Smooth muscle cell (in vitro differentiated cells): Measurements from ENCODE around the gene OTOG. TPM values are rescaled to one million over a fixed set of nuclear protein-coding genes. Genes with fewer than 3 reads are reported as not detected.

Experiments
- DNase-seq: peaks from one replicate; lab custom pipeline; 2025; ENCODE audit not compliant: unreplicated experiment; lab: John Stamatoyannopoulos, UW
- H2AFZ ChIP-seq: fragments of 200-600 bp; sonication (generic); 2 replicates; pipeline ENCODE4 v1.6.0; 2016; ENCODE audit warnings: antibody characterized with exemption, low read depth, mild to moderate bottlenecking
- H3F3A ChIP-seq: fragments of 200-600 bp; sonication (generic); 2 replicates; pipeline ENCODE4 v1.6.0; 2017; ENCODE audit warnings: antibody characterized with exemption, low read depth
- H3K27ac ChIP-seq: fragments of 200-600 bp; sonication (generic); 2 replicates; pipeline ENCODE4 v1.5.1; 2016; ENCODE audit warnings: low read depth, mild to moderate bottlenecking
- H3K27me3 ChIP-seq: fragments of 200-600 bp; sonication (generic); 2 replicates; pipeline ENCODE4 v1.6.1; 2016; ENCODE audit warnings: low read depth, mild to moderate bottlenecking
- H3K36me3 ChIP-seq: fragments of 200-600 bp; sonication (generic); 2 replicates; pipeline ENCODE4 v1.5.1; 2016; ENCODE audit warnings: low read depth
- H3K4me1 ChIP-seq: fragments of 200-600 bp; sonication (generic); 2 replicates; pipeline ENCODE4 v1.5.1; 2016; ENCODE audit warnings: low read depth
- H3K4me2 ChIP-seq: fragments of 200-600 bp; sonication (generic); 2 replicates; pipeline ENCODE4 v1.6.0; 2016; ENCODE audit warnings: mild to moderate bottlenecking
- H3K4me3 ChIP-seq: fragments of 200-600 bp; sonication (generic); 2 replicates; pipeline ENCODE4 v1.5.1; 2016; ENCODE audit warnings: mild to moderate bottlenecking
- H3K79me2 ChIP-seq: fragments of 200-600 bp; sonication (generic); 2 replicates; pipeline ENCODE4 v1.6.0; 2016; ENCODE audit warnings: low read depth, mild to moderate bottlenecking
- H3K9ac ChIP-seq: fragments of 200-600 bp; sonication (generic); 2 replicates; pipeline ENCODE4 v1.6.0; 2016; ENCODE audit warnings: low read depth
- H3K9me3 ChIP-seq: fragments of 200-600 bp; sonication (generic); replicated peaks from 2 replicates; pipeline ENCODE4 v1.5.1; 2016; ENCODE audit warnings: low read depth
- H4K20me1 ChIP-seq: fragments of 200-600 bp; sonication (generic); 2 replicates; pipeline ENCODE4 v1.6.0; 2016; ENCODE audit warnings: low read depth
- WGBS: methylation state at CpG from one replicate; pipeline ENCODE4 v1.1.7; 2016; ENCODE audit warnings: low lambda C conversion rate; 5-methylcytosine and 5-hydroxymethylcytosine counted together
- polyA plus RNA-seq: library from polyadenylated mRNA; unstranded; fragments of >200 nt; fragmentation: Nextera tagmentation; extraction: Ambion mirVana; gene quantifications from 2 replicates; pipeline ENCODE4 v1.2.1, GENCODE V29; 2016
- total RNA-seq: library from RNA; depleted of rRNA; stranded (reverse); fragments of >200 nt; gene quantifications from 2 replicates; pipeline ENCODE4 v1.2.3, GENCODE V29; 2014
- TF ChIP-seq, protein P1 (sequence below): fragments of 200-600 bp; sonication (generic); IDR thresholded peaks from 2 replicates; pipeline ENCODE4 v1.5.1; 2017; ENCODE audit warnings: borderline replicate concordance, mild to moderate bottlenecking, antibody characterized with exemption; ENCODE audit not compliant: insufficient read depth, poor library complexity, severe bottlenecking

Gene OTOG
- total and polyA plus RNA-seq, 2 experiments from 2014 or later: not detected

DNA sequence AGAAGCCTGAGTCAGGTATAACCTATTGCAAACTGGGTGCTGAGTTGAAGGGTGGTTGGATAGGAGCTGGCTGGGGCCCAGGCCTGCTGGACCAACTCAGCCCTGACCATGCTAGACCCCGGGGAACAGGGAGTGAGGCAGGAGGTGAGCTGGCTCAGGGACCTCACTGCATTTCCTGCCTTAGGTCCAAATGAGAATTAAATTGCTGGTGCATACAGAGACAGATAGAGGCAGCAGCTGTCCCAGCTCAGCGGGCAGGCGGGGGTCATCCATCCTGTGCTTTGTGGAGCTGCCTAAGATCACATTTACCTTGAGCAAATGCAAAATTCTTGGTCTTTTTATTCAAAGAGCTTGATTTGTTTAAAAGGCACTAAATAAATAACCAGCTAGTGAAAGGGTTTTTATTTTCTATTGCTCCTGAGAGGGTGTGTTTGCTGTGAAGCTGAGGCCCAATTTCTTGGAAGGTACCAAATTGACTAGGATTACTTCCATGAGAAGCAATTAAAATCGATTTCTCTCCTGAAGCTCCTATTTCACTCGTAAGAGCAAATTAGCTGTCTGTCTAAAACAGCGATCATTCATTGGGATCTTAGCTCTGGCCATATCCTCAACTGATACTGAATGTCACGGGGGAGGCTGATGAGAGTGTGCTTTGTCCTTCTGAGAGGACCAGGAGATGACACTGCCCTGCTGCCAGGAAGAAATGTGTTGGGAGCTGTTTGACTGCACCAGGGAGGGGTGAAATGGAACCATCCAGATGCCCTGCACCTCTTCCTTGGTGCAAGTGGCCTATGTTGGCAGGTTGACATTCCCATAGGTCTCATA lies 27.8 kb upstream of the OTOG start:
- no peak overlapping the region for H3K9ac ChIP-seq
- TF ChIP-seq, protein P1, sequence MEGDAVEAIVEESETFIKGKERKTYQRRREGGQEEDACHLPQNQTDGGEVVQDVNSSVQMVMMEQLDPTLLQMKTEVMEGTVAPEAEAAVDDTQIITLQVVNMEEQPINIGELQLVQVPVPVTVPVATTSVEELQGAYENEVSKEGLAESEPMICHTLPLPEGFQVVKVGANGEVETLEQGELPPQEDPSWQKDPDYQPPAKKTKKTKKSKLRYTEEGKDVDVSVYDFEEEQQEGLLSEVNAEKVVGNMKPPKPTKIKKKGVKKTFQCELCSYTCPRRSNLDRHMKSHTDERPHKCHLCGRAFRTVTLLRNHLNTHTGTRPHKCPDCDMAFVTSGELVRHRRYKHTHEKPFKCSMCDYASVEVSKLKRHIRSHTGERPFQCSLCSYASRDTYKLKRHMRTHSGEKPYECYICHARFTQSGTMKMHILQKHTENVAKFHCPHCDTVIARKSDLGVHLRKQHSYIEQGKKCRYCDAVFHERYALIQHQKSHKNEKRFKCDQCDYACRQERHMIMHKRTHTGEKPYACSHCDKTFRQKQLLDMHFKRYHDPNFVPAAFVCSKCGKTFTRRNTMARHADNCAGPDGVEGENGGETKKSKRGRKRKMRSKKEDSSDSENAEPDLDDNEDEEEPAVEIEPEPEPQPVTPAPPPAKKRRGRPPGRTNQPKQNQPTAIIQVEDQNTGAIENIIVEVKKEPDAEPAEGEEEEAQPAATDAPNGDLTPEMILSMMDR: no peak
- no peaks in the 10 kb centered on the region for H3K27me3 ChIP-seq
- no peaks in the 10 kb centered on the region for H3F3A ChIP-seq
- no peaks in the 10 kb centered on the region for H3K9me3 ChIP-seq
- H3K4me1 ChIP-seq: no peaks in the 10 kb centered on the region
- no peak for DNase-seq
- no peak overlapping the region for H3K27ac ChIP-seq
- no peak overlapping the region for H3K4me3 ChIP-seq
- H3K4me2 ChIP-seq: no peak overlapping the region
- no peak overlapping the region for H2AFZ ChIP-seq
- no peaks in the 10 kb centered on the region for H3K36me3 ChIP-seq
- WGBS: 87% methylated on average over 7 of the region's 7 CpGs
- no peaks in the 10 kb centered on the region for H4K20me1 ChIP-seq
- H3K79me2 ChIP-seq: no peaks in the 10 kb centered on the region

DNA sequence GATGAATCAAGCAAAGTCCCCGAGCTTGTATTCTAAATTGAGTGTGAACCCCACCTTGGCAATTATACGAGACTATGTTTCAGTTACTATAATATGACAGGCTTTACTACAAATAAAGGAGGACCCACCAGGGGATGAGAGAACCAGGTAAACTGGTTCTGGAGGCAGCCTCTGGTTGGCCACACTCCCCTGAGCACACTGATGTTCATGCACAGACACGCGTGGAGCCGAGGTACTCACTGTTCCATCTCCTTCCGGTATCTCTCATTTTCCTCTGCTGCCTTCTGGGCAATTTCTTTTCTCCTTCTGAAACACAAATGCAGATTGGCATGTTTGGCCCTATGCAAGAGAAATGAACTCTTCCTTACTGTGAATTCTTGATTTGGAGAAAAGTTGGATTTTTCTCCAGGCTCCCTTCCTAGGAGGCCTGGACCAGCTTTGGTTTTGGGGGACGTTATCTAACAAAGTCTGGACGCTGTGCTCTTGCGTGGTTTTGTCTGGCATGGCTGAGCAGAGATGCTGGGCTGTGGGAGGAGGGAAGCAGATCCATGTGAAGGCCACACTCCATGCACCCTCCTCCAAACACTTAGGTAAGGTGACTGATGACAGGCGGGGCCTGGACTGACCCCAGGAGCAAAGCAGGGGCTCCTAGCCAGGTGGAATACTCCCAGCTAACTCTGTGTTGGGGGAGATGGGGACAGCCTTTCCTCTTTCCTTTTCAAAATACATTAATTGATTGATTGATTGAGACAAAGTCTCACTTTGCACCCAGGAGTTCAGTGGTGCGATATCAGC lies 25.8 kb upstream of the OTOG start:
- H3F3A ChIP-seq: no peaks in the 10 kb centered on the region
- WGBS: 80% methylated on average over 11 of the region's 11 CpGs
- no peak overlapping the region for H3K4me2 ChIP-seq
- H4K20me1 ChIP-seq: no peaks in the 10 kb centered on the region
- no peak overlapping the region for H3K27ac ChIP-seq
- no peak for DNase-seq
- H3K9ac ChIP-seq: no peak overlapping the region
- no peaks in the 10 kb centered on the region for H3K79me2 ChIP-seq
- no peak overlapping the region for H2AFZ ChIP-seq
- no peaks in the 10 kb centered on the region for H3K36me3 ChIP-seq
- TF ChIP-seq, protein P1: no peak
- H3K9me3 ChIP-seq: no peaks in the 10 kb centered on the region
- no peak overlapping the region for H3K4me3 ChIP-seq
- H3K27me3 ChIP-seq: no peaks in the 10 kb centered on the region
- no peaks in the 10 kb centered on the region for H3K4me1 ChIP-seq

DNA sequence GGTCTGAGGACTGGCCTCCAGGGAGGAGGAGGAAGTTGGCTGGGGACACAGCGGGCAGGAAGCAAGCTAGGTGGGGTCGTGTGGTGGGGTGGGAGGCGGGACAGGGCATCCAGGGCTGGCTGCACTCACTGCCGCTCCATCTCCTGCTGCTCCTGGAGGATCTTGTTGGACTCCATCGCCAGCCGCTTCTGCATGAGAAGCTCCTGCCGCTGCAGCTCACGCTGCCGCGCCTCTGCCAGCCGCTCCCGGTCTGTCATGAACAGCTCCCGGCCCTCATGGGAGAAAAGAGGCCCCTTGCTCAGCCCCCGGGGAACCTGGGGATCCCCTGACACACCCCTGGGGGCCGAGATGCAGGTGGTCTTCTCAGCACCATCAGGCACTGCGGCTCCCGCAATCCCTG lies 24.4 kb upstream of the OTOG start:
- H3K4me2 ChIP-seq: no peak overlapping the region
- no peak overlapping the region for H3K9ac ChIP-seq
- TF ChIP-seq, protein P1: no peak
- no peak overlapping the region for H3K27ac ChIP-seq
- no peaks in the 10 kb centered on the region for H3K36me3 ChIP-seq
- WGBS: 94% methylated on average over 16 of the region's 17 CpGs
- H3K9me3 ChIP-seq: no peaks in the 10 kb centered on the region
- no peaks in the 10 kb centered on the region for H3K27me3 ChIP-seq
- H3K4me3 ChIP-seq: no peak overlapping the region
- H4K20me1 ChIP-seq: no peaks in the 10 kb centered on the region
- DNase-seq: no peak
- H3F3A ChIP-seq: no peaks in the 10 kb centered on the region
- H3K4me1 ChIP-seq: no peaks in the 10 kb centered on the region
- no peak overlapping the region for H2AFZ ChIP-seq
- no peaks in the 10 kb centered on the region for H3K79me2 ChIP-seq
